OCI-LY1 (cell line): ENCODE data around the gene KCNH3.
"Not testable (repeated sequence)": the region's sequence is repeated elsewhere in the genome, so short reads cannot be mapped to it uniquely, and the experiment has no call there.

Source experiments
- EZH2 ChIP-seq: fragments of 200-600 bp; sonication (generic), shearing (Covaris generic); IDR thresholded peaks from 2 replicates; pipeline ENCODE4 v1.8.0; 2017; ENCODE audit warnings: borderline replicate concordance, mixed run types, mild to moderate bottlenecking, antibody characterized with exemption, low read length, moderate library complexity, mixed read lengths
- TF ChIP-seq, protein P1 (sequence below): fragments of 200-600 bp; sonication (generic), shearing (Covaris generic); IDR thresholded peaks from 2 replicates; pipeline ENCODE4 v1.5.1; 2017; ENCODE audit warnings: mild to moderate bottlenecking, antibody characterized with exemption, low read length, moderate library complexity, mixed read lengths

DNA sequence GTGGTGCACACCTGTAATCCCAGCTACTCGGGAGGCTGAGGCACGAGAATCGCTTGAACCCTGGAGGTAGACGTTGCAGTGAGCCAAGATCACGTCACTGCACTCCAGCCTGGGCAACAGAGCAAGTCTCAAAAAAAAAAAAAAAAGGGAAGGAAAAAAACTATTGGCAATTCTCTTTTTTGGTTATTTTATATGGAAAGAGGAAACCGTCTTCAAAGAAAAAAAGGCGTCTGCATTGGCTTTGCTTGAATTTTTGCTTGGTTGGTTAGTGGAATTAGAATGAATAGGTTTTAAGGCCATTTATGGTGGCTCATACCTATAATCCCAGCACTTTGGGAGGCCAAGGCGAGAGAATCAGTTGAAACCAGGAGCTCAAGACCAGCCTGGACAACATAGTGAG is 29.1 kb upstream of the KCNH3 start:
- TF ChIP-seq, protein P1, sequence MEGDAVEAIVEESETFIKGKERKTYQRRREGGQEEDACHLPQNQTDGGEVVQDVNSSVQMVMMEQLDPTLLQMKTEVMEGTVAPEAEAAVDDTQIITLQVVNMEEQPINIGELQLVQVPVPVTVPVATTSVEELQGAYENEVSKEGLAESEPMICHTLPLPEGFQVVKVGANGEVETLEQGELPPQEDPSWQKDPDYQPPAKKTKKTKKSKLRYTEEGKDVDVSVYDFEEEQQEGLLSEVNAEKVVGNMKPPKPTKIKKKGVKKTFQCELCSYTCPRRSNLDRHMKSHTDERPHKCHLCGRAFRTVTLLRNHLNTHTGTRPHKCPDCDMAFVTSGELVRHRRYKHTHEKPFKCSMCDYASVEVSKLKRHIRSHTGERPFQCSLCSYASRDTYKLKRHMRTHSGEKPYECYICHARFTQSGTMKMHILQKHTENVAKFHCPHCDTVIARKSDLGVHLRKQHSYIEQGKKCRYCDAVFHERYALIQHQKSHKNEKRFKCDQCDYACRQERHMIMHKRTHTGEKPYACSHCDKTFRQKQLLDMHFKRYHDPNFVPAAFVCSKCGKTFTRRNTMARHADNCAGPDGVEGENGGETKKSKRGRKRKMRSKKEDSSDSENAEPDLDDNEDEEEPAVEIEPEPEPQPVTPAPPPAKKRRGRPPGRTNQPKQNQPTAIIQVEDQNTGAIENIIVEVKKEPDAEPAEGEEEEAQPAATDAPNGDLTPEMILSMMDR: not testable (repeated sequence)
- TF ChIP-seq EZH2: not testable (repeated sequence)
